GM23338 (cell line): ENCODE measurements around the gene ARL5A. TPM values are rescaled to one million over a fixed set of nuclear protein-coding genes. Genes with fewer than 3 reads are reported as not detected.

Experiments used
- ATAC-seq: fragments of 200-7000 bp; cut with Tn5 transposase; 3 replicates; pipeline ENCODE4 v1.9.1; 2020
- DNase-seq: peaks from one replicate; pipeline ENCODE4 v3.0.0-alpha.2; 2015; ENCODE audit warnings: low spot score
- H2AFZ ChIP-seq: fragments of 200-600 bp; sonication (generic); 2 replicates; pipeline ENCODE4 v1.8.0; 2016; ENCODE audit warnings: antibody characterized with exemption, mild to moderate bottlenecking, moderate library complexity
- H3F3A ChIP-seq: fragments of 200-600 bp; sonication (generic); replicated peaks from 2 replicates; pipeline ENCODE4 v1.8.0; 2017; ENCODE audit warnings: antibody characterized with exemption, mixed run types, low read depth
- H3K27ac ChIP-seq: fragments of 200-600 bp; sonication (generic); 2 replicates; pipeline ENCODE4 v1.6.1; 2016; ENCODE audit warnings: low read depth
- H3K27me3 ChIP-seq: fragments of 200-600 bp; sonication (generic); 2 replicates; pipeline ENCODE4 v1.8.0; 2016; ENCODE audit warnings: mild to moderate bottlenecking, mixed run types, moderate library complexity; ENCODE audit not compliant: insufficient read depth
- H3K36me3 ChIP-seq: fragments of 200-600 bp; sonication (generic); 2 replicates; pipeline ENCODE4 v1.8.0; 2016; ENCODE audit warnings: mild to moderate bottlenecking; ENCODE audit not compliant: insufficient read depth
- H3K4me1 ChIP-seq: fragments of 200-600 bp; sonication (generic); 2 replicates; pipeline ENCODE4 v1.8.0; 2016; ENCODE audit warnings: mild to moderate bottlenecking, moderate library complexity; ENCODE audit not compliant: insufficient read depth
- H3K4me2 ChIP-seq: fragments of 200-600 bp; sonication (generic); 2 replicates; pipeline ENCODE4 v1.7.1; 2017; ENCODE audit warnings: mixed run types
- H3K4me3 ChIP-seq: fragments of 200-600 bp; sonication (generic); 2 replicates; pipeline ENCODE4 v1.6.1; 2016; ENCODE audit warnings: mixed run types
- H3K79me2 ChIP-seq: fragments of 200-600 bp; sonication (generic); replicated peaks from 2 replicates; pipeline ENCODE4 v1.8.0; 2017; ENCODE audit warnings: mild to moderate bottlenecking; ENCODE audit not compliant: insufficient read depth
- H3K9me2 ChIP-seq: fragments of 200-600 bp; sonication (generic); 2 replicates; pipeline ENCODE4 v1.8.0; 2017; ENCODE audit not compliant: insufficient read depth
- H4K20me1 ChIP-seq: fragments of 200-600 bp; sonication (generic); replicated peaks from 2 replicates; pipeline ENCODE4 v1.8.0; 2017; ENCODE audit warnings: mild to moderate bottlenecking; ENCODE audit not compliant: insufficient read depth
- H3K27ac Mint-ChIP-seq: 2 replicates; pipeline ENCODE4 v1.8.0; 2020; ENCODE audit warnings: inconsistent platforms, mild to moderate bottlenecking, moderate library complexity, mixed read lengths
- H3K27me3 Mint-ChIP-seq: 3 replicates; pipeline ENCODE4 v1.8.0; 2022; ENCODE audit warnings: low read depth, mild to moderate bottlenecking, moderate library complexity, mixed read lengths, inconsistent platforms; ENCODE audit not compliant: insufficient read depth, poor library complexity
- H3K36me3 Mint-ChIP-seq: 3 replicates; pipeline ENCODE4 v1.8.0; 2021; ENCODE audit warnings: low read depth, mild to moderate bottlenecking, inconsistent platforms, moderate library complexity, mixed read lengths
- H3K4me1 Mint-ChIP-seq: 3 replicates; pipeline ENCODE4 v1.8.0; 2020; ENCODE audit warnings: mild to moderate bottlenecking, inconsistent platforms, mixed read lengths
- H3K4me3 Mint-ChIP-seq: 3 replicates; pipeline ENCODE4 v1.8.0; 2021; ENCODE audit warnings: moderate library complexity, mild to moderate bottlenecking, inconsistent platforms, mixed read lengths
- H3K9me3 Mint-ChIP-seq: 3 replicates; pipeline ENCODE4 v1.8.0; 2020; ENCODE audit warnings: moderate library complexity, mild to moderate bottlenecking, inconsistent platforms, mixed read lengths
- CREB1 ChIP-seq: fragments of 250-450 bp; sonication (Bioruptor Pico); IDR thresholded peaks from 2 replicates; pipeline ENCODE4 v1.5.0; 2020; ENCODE audit warnings: low read depth, mild to moderate bottlenecking, moderate library complexity
- EZH2 ChIP-seq: fragments of 200-600 bp; sonication (generic); IDR thresholded peaks from one replicate; pipeline ENCODE4 v1.8.0; 2017; ENCODE audit warnings: antibody characterized with exemption, mild to moderate bottlenecking, low read depth; ENCODE audit not compliant: unreplicated experiment
- EZH2phosphoT487 ChIP-seq: fragments of 200-600 bp; sonication (generic); IDR thresholded peaks from one replicate; pipeline ENCODE4 v1.8.1; 2018; ENCODE audit warnings: antibody characterized with exemption; ENCODE audit not compliant: unreplicated experiment
- JUNB ChIP-seq: IDR thresholded peaks from one replicate; pipeline ENCODE4 v1.6.1; 2016; ENCODE audit warnings: antibody characterized with exemption; ENCODE audit not compliant: unreplicated experiment
- NANOG ChIP-seq: IDR thresholded peaks from 2 replicates; pipeline ENCODE4 v1.6.1; 2016; ENCODE audit warnings: antibody characterized with exemption, borderline replicate concordance
- REST ChIP-seq: IDR thresholded peaks from one replicate; pipeline ENCODE4 v1.6.1; 2018; ENCODE audit warnings: antibody characterized with exemption; ENCODE audit not compliant: unreplicated experiment
- STAT1 ChIP-seq: IDR thresholded peaks from one replicate; pipeline ENCODE4 v1.6.1; 2016; ENCODE audit warnings: antibody characterized with exemption; ENCODE audit not compliant: unreplicated experiment
- ZNF331 ChIP-seq: fragments of 250-450 bp; sonication (Bioruptor Pico); IDR thresholded peaks from 2 replicates; pipeline ENCODE4 v1.5.0; 2020; ENCODE audit warnings: low read depth, mild to moderate bottlenecking, moderate library complexity
- polyA plus RNA-seq: library from polyadenylated mRNA; unstranded; fragments of >200 nt; fragmentation: Nextera tagmentation; extraction: Ambion mirVana; gene quantifications from 2 replicates; pipeline ENCODE4 v1.2.1, GENCODE V29; 2016
- total RNA-seq: library from RNA; depleted of rRNA; stranded (reverse); fragments of >200 nt; shearing (Covaris generic); gene quantifications from 2 replicates; pipeline ENCODE4 v1.2.3, GENCODE V29; 2014
- TF ChIP-seq, protein P1 (sequence below): fragments of 250-450 bp; sonication (Bioruptor Pico); IDR thresholded peaks from 2 replicates; pipeline ENCODE4 v1.5.0; 2020; ENCODE audit warnings: mild to moderate bottlenecking, moderate library complexity
- TF ChIP-seq, protein P2 (sequence below), 2 experiments: fragments of 200-600 bp in 1 of 2; sonication (generic) in 1 of 2; conservative IDR thresholded peaks; 2 replicates each; pipeline versions ENCODE4 v1.5.1 to v1.6.1; 2016 to 2017; ENCODE audit warnings: antibody characterized with exemption in 2 of 2, low read depth in 2 of 2, mild to moderate bottlenecking in 2 of 2, moderate library complexity in 1 of 2
- TF ChIP-seq, protein P3 (sequence below): IDR thresholded peaks from 2 replicates; pipeline ENCODE4 v1.6.1; 2016; ENCODE audit warnings: antibody characterized with exemption

The ARL5A gene
- total and polyA plus RNA-seq, 2 experiments from 2014 or later: 26.8 to 104 TPM

DNA sequence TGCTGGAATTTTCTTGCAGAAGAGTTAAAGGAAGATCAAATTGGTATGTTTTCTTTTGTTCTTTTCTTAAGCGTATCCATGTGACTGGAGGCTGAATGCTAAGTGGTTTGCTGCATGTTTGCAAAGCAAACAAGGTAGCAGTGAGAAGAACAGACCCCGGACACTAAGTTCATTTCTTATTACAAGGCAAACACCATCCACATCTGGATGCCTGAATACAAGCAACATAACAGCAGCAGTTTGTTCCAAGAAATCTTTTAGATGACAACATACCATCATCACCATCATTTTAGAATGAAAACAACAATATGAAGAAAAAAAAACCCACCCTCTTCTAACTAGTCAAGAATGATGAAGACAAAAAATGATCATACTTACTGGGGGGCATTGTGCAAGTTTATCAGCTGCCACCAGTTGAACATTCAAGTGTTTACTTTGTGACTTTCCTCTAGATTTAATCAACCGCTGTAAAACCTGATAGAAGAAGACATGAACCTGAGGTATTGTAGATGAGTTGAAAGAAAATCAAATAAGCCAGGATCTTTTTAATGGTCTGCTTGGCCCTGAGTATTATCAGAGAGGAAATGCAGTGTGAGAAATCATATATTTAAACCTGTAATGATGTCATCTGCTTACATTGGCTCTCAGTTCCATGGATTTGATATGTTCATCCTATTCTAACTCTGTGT is 25.0 kb upstream of the ARL5A start (continued):
- TF ChIP-seq, protein P1, sequence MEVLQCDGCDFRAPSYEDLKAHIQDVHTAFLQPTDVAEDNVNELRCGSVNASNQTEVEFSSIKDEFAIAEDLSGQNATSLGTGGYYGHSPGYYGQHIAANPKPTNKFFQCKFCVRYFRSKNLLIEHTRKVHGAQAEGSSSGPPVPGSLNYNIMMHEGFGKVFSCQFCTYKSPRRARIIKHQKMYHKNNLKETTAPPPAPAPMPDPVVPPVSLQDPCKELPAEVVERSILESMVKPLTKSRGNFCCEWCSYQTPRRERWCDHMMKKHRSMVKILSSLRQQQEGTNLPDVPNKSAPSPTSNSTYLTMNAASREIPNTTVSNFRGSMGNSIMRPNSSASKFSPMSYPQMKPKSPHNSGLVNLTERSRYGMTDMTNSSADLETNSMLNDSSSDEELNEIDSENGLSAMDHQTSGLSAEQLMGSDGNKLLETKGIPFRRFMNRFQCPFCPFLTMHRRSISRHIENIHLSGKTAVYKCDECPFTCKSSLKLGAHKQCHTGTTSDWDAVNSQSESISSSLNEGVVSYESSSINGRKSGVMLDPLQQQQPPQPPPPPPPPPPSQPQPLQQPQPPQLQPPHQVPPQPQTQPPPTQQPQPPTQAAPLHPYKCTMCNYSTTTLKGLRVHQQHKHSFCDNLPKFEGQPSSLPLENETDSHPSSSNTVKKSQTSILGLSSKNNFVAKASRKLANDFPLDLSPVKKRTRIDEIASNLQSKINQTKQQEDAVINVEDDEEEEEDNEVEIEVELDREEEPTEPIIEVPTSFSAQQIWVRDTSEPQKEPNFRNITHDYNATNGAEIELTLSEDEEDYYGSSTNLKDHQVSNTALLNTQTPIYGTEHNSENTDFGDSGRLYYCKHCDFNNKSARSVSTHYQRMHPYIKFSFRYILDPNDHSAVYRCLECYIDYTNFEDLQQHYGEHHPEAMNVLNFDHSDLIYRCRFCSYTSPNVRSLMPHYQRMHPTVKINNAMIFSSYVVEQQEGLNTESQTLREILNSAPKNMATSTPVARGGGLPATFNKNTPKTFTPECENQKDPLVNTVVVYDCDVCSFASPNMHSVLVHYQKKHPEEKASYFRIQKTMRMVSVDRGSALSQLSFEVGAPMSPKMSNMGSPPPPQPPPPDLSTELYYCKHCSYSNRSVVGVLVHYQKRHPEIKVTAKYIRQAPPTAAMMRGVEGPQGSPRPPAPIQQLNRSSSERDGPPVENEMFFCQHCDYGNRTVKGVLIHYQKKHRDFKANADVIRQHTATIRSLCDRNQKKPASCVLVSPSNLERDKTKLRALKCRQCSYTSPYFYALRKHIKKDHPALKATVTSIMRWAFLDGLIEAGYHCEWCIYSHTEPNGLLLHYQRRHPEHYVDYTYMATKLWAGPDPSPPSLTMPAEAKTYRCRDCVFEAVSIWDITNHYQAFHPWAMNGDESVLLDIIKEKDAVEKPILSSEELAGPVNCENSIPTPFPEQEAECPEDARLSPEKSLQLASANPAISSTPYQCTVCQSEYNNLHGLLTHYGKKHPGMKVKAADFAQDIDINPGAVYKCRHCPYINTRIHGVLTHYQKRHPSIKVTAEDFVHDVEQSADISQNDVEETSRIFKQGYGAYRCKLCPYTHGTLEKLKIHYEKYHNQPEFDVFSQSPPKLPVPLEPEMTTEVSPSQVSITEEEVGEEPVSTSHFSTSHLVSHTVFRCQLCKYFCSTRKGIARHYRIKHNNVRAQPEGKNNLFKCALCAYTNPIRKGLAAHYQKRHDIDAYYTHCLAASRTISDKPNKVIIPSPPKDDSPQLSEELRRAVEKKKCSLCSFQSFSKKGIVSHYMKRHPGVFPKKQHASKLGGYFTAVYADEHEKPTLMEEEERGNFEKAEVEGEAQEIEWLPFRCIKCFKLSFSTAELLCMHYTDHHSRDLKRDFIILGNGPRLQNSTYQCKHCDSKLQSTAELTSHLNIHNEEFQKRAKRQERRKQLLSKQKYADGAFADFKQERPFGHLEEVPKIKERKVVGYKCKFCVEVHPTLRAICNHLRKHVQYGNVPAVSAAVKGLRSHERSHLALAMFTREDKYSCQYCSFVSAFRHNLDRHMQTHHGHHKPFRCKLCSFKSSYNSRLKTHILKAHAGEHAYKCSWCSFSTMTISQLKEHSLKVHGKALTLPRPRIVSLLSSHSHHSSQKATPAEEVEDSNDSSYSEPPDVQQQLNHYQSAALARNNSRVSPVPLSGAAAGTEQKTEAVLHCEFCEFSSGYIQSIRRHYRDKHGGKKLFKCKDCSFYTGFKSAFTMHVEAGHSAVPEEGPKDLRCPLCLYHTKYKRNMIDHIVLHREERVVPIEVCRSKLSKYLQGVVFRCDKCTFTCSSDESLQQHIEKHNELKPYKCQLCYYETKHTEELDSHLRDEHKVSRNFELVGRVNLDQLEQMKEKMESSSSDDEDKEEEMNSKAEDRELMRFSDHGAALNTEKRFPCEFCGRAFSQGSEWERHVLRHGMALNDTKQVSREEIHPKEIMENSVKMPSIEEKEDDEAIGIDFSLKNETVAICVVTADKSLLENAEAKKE (CRISPR knock-in tag): no peak
- TF ChIP-seq, protein P2, sequence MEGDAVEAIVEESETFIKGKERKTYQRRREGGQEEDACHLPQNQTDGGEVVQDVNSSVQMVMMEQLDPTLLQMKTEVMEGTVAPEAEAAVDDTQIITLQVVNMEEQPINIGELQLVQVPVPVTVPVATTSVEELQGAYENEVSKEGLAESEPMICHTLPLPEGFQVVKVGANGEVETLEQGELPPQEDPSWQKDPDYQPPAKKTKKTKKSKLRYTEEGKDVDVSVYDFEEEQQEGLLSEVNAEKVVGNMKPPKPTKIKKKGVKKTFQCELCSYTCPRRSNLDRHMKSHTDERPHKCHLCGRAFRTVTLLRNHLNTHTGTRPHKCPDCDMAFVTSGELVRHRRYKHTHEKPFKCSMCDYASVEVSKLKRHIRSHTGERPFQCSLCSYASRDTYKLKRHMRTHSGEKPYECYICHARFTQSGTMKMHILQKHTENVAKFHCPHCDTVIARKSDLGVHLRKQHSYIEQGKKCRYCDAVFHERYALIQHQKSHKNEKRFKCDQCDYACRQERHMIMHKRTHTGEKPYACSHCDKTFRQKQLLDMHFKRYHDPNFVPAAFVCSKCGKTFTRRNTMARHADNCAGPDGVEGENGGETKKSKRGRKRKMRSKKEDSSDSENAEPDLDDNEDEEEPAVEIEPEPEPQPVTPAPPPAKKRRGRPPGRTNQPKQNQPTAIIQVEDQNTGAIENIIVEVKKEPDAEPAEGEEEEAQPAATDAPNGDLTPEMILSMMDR (conservative IDR thresholded peaks at IDR 0.05; ENCODE audit: low read depth in 2 of 2): no peak

GRCh38 chr2:151852260-151853069 is 24.2 kb upstream of the ARL5A start:
- H3K4me1 ChIP-seq: no peaks in the 10 kb centered on the region
- ATAC-seq: no peak
- no peaks in the 10 kb centered on the region for H3K27me3 Mint-ChIP-seq
- no peak for DNase-seq
- H3K4me2 ChIP-seq: no peak overlapping the region
- H3K9me2 ChIP-seq: no peaks in the 10 kb centered on the region
- H3K4me3 ChIP-seq: no peak overlapping the region
- no peaks in the 10 kb centered on the region for H4K20me1 ChIP-seq
- H3K27ac ChIP-seq: no peak overlapping the region
- H3K9me3 Mint-ChIP-seq: no peaks in the 10 kb centered on the region
- H3F3A ChIP-seq: no peaks in the 10 kb centered on the region
- no peak overlapping the region for H2AFZ ChIP-seq
- H3K27me3 ChIP-seq: no peaks in the 10 kb centered on the region
- H3K27ac Mint-ChIP-seq: no peak overlapping the region
- H3K4me3 Mint-ChIP-seq: no peak overlapping the region
- no peaks in the 10 kb centered on the region for H3K36me3 Mint-ChIP-seq
- no peaks in the 10 kb centered on the region for H3K36me3 ChIP-seq
- no peaks in the 10 kb centered on the region for H3K79me2 ChIP-seq
- no peaks in the 10 kb centered on the region for H3K4me1 Mint-ChIP-seq
- no peak for TF ChIP-seq NANOG
- TF ChIP-seq CREB1 (CRISPR knock-in tag): no peak
- no peak for TF ChIP-seq ZNF331 (CRISPR knock-in tag)
- TF ChIP-seq JUNB: no peak
- no peak for TF ChIP-seq REST
- no peak for TF ChIP-seq EZH2phosphoT487
- TF ChIP-seq EZH2: no peak
- TF ChIP-seq, protein P3, sequence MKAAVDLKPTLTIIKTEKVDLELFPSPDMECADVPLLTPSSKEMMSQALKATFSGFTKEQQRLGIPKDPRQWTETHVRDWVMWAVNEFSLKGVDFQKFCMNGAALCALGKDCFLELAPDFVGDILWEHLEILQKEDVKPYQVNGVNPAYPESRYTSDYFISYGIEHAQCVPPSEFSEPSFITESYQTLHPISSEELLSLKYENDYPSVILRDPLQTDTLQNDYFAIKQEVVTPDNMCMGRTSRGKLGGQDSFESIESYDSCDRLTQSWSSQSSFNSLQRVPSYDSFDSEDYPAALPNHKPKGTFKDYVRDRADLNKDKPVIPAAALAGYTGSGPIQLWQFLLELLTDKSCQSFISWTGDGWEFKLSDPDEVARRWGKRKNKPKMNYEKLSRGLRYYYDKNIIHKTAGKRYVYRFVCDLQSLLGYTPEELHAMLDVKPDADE: no peak
- TF ChIP-seq STAT1: no peak
